Fibroblast of skin of left biceps (primary cell): ENCODE measurements around the gene ERN2.
"Not testable (repeated sequence)": the region's sequence is repeated elsewhere in the genome, so short reads cannot be mapped to it uniquely, and the experiment has no call there.

ENCODE experiments used
- DNase-seq, 2 experiments: peaks; one replicate each; pipeline ENCODE4 v3.0.0-alpha.2; 2013; ENCODE audit warnings: low read depth in 2 of 2

ERN2 gene

GRCh38 chr16:23712976-23713375, at the start of gene ERN2:
ERN2 (minus strand) TSS chr16:23713222; CDS start chr16:23713187, 35 bp downstream.
- DNase-seq = no peak

DNA sequence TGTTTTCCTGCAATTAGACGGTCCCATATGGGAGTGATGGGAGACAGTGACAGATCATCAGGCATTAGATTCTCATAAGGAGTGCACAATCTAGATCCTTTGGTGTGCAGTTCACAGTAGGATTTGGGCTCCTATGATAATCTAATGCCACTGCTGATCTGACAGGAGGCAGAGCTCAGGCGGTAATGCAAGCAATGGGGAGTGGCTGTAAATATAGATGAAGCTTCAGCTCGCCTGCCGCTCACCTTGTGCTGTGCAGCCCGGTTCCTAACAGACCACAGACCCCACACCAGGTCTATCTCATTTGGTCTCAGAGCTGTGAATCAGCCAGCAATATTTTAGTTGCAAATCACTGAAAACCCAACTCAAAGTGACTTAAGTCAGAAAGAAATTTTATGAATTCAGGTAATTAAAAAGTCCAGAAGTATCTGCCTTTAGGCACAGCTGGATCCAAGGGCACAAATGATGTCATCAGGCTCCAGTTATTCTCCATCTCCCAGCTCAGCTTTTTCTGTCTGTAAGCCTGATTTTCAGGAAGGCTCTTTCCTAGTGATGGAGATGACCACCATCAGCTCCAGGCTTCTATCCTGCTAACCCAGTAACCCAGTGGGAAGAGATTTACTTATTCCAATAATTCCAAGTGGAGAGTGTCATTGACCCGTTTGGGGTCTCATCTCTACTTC, 45.1 kb upstream of the ERN2 start:
- DNase-seq = no peak

- no peak for DNase-seq
These were observed 44.1 kb upstream of the ERN2 start for GRCh38 chr16:23757116-23757515.

GRCh38 chr16:23755484-23755809, 42.4 kb upstream of the ERN2 start:
- no peak for DNase-seq

- no peak for DNase-seq
These were observed 41.8 kb upstream of the ERN2 start, which contains the start of gene CHP2 for GRCh38 chr16:23754594-23755483. CHP2 (plus strand) TSS chr16:23755026; CDS start chr16:23755050, 24 bp downstream.

DNA sequence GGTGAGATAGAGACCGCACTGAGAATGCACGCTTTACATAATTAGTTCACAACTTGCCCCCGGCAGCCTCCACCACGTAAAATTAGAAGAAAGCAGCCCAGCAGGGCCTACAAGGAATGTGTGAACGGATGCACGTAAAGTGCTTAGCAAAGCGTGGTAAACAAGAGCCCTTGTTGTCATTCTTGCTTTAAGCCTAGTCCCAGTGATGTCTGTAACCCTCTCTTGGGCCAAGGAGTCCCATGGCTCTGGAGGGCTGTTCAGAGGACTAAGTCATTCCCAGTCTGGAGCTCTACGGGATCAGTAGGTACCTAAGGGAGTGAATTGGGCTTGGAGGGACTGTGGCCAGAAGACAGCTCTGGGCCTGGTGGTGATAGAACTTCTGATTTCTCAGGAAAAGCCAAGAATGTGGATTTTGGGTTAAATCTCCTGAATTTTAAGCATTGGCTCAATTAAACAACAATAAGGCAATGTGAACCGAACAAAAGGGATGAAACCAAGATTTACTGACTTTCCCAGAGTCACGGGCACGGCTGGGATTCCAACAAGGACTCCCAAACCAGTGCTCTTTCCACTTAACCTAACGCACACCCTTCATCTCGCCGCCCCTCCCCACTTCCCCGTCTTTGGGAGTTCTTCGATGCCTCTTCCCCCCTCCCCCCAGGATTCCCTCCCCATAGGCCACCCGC, 41.0 kb upstream of the ERN2 start:
- DNase-seq = no peak

GRCh38 chr16:23751053-23751452, 38.0 kb upstream of the ERN2 start:
- DNase-seq = not testable (repeated sequence)

GRCh38 chr16:23748630-23749029, 35.6 kb upstream of the ERN2 start:
- DNase-seq = no peak

DNA sequence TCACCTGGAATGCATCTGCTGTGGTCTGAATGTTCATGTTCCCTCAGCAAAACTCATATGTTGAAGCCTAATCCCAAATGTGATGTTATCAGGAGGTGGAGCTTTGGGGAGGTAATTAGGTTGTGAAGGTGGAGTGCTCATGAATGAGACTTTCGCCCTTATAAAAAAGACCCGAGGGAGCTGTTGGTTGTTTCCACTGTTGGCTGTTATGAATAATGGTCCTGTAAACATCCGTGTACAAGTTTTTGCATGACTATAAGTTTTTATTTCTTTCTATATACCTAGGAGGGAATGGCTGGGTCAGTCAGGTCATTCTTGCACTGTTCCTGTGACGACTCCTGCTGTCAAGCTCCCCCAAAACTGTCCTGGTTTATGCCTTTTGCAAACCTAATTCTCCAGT, 32.2 kb upstream of the ERN2 start:
- DNase-seq = no peak

DNA sequence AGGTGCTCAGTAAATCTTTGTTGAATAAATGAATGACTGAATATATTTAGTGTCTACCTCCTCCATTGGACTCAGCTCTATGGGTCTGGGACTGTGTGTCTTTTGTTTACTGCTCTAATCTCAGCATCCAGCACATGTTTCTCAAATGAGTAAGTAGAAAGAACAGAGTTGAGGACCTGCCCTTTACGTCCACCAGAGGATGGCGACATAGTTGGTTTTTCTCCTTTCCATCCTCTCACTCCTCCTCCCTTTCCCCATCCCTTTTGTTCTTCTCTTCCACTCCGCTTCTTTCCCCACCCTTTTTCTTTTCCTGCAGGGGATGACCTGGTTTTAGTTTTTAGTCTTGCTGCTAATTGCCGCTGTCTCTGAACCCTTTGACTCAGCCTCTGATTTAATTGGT, 29.7 kb upstream of the ERN2 start:
- DNase-seq = no peak

GRCh38 chr16:23741675-23742303, 28.8 kb upstream of the ERN2 start:
- DNase-seq = no peak

- DNase-seq = no peak
These were observed 26.5 kb upstream of the ERN2 start for GRCh38 chr16:23739516-23739915.

DNA sequence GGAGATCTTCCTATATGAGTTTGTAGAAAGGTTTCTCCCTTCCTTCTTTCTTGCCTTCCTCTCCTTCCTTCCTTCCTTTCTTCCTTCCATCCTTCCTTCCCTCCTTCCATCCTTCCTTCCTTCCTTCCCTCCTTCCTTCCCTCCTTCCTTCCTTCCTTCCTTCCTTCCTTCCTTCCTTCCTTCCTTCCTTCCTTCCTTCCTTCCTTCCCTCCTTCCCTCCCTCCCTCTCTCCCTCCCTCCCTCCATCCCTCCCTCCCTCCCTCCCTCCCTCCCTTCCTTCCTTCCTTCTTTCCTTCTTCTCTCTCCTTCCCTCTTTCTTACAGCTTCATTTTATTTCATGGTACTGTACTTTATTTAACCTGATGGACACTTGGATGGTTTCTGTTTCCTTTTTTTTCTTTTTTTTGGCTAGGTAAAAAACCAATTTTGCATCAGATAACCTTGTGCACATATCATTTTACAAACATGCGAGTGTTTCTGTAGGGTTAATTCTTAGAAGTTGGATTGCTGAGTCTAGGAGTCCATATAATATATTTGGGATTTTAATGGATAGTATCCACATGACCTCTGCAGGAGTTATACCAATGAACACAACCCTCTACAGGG, 24.5 kb upstream of the ERN2 start:
- not testable (repeated sequence) for DNase-seq

DNA sequence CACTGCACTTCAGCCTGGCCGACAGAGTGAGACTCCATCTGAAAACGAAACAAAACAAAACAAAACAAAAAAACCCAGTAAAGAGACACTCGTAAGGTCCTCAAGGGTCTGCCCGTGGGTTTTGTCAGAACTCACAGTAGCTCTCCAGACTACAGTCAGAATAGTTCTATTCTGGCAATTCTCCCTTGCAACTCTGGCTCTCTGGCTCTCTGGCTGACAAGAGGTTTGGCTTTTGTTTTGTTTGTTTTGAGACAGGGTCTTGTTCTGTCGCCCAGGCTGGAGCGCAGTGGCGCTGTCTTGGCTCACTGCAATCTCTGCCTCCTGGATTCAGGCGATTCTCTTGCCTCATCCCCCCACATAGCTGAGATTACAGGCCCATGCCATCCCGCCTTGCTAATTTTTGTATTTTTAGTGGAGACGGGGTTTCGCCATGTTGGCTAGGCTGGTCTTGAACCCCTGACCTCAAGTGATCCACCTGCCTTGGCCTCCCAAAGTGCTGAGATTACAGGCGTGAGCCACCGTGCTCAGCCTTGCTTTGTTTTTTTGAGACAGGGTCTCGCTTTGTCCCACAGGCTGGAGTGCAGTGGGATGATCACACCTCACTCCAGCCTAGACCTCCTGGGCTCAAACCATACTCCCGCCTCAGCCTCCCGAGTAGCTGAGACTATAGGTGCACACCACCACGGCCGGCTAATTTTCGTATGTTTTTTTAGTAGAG, 21.3 kb upstream of the ERN2 start:
- no peak for DNase-seq

DNA sequence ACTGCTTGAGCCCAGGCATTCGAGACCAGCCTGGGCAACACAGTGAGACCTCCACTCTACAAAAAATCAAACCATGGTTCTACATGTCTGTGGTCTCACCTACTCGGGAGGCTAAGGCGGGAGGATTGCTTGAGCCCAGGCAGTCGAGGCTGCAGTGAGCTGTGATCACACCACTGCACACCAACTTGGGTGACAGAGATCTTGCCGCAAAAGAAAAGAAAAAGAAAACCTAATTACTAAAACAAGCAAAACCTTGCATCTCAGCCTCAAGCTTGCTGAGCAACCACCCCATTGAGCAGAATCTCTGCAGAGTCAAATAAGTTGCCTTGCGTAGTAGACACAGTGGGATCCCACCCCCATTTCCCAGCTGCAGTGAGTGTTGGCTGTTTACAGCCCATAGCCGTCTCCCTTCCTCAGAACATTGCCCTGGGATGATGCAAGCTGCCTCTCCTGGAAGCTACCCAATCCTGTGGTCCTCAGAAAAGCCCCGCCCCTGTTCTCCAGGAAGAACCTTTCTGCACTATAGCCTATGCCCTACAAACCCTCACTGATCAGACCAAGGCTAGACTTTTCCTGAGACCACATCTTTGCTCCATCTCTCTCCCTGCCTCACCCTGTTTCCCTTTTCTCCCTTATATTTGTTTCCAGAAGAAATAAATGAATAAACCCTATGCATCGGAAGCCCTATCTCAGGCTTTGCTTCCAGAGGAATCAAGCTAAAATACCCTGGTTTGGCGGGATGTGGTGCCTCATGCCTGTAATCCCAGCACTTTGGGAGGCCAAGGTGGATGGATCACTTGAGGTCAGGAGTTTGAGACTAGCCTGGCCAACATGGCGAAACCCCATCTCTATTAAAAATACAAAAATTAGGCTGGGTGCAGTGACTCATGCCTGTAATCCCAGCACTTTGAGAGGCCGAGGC, 16.7 kb upstream of the ERN2 start:
- no peak for DNase-seq

DNA sequence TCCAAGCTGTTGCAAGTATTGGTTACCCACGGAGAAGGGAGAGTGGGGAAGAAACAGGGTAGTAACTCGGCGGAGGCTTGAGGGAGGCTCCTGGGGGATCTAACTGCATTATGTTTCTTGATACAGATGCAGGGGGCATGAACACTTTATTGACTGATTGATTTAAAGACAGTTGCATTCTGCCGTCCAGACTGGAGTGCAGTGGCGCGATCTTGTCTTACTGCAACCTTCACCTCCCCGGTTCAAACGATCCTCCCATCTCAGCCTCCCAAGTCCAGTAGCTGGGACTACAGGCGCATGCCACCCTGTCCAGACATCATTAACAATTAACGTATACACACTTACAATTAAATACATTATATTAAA, 15.1 kb upstream of the ERN2 start:
- no peak for DNase-seq

DNA sequence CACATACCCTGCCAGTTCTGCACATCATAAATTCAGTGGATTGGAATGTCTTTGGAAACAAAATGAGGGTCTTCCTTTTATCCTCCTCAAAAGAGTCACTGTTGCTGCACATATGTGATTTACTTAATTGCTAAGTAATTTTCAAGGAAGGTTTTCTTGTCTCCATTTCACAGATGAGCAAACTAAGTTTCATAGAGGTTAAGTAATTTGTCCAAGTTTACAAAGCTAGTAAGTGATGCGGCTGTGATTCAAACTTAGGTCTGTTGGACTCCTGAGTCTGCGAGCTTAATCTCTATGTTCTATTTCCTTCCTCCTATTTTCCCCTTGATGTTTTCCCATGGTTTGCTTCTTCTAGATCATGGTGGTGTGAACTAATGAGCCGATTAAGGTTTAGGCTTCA, 13.7 kb upstream of the ERN2 start:
- DNase-seq = no peak

DNA sequence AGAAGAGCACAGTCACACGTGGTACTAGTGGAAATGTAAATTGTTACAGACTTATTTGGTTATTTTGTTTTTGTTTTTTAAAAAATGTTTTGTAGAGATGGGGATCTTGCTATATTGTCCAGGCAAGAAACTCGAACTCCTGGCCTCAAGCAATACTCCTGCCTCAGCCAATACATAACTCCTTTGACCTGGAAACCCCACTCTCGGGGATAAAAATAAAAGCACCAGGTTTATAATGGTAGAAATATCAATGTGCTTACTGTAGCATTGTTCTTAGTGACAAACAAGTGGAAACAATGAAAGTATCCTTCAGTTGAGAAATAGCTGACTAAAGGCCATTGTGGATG, 11.7 kb upstream of the ERN2 start:
- DNase-seq = no peak

DNA sequence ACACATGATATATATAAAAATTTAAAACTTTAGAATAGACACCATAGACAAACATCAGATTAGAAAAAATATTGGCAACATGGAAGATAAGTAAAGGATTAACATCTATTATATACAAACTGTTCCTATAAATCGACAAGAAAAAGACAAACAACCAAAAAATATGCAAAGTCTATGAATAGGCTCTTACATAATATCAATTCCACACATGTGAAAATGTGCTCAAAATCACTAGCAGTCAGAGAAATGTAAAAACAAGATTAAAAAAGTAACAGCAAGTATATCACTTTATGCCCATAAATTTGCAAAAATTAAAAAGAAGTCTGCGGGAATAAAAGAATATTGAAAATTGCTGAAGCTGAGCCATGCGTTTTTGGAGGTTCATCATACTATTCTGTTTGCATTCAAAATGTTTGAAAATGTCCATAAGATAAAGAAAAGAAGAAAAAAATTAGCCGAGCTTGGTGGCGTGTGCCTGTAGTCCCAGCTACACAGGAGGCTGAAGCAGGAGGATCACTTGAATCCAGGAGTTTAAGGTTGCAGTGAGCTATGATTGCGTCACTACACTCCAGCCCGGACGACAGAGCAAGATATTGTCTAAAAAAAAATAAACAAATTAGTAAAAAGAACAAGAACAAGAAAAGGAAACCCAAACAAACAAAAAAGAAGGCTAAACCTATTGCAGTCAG, 11.2 kb upstream of the ERN2 start:
- no peak for DNase-seq
